Mucosa of rectum (tissue), 2 donors: Measurements from ENCODE around the gene CCDC17.

ENCODE experiments used
- H3K27ac ChIP-seq, 2 donors: one replicate each; pipeline ENCODE4 v1.7.0; 2013; ENCODE audit warnings: inconsistent platforms in 2 of 2, low read depth in 2 of 2, low read length in 2 of 2
- H3K27me3 ChIP-seq, 2 donors: one replicate each; pipeline ENCODE4 v1.7.0; 2013; ENCODE audit warnings: low read length in 2 of 2; ENCODE audit not compliant: control insufficient read depth in 2 of 2, insufficient read depth in 2 of 2
- H3K36me3 ChIP-seq, 2 donors: one replicate each; pipeline ENCODE4 v1.7.0; 2013; ENCODE audit warnings: low read length in 2 of 2; ENCODE audit not compliant: control insufficient read depth in 2 of 2, insufficient read depth in 2 of 2
- H3K4me1 ChIP-seq, 2 donors: one replicate each; pipeline ENCODE4 v1.7.0; 2013; ENCODE audit warnings: low read length in 2 of 2, mild to moderate bottlenecking in 1 of 2; ENCODE audit not compliant: control insufficient read depth in 2 of 2, insufficient read depth in 2 of 2
- H3K4me3 ChIP-seq, 2 donors: one replicate each; pipeline ENCODE4 v1.7.0; 2013; ENCODE audit warnings: low read length in 2 of 2
- H3K9ac ChIP-seq, 2 donors: one replicate each; pipeline ENCODE4 v1.7.0; 2013; ENCODE audit warnings: low read length in 2 of 2, low read depth in 1 of 2, mild to moderate bottlenecking in 1 of 2
- H3K9me3 ChIP-seq, 2 donors: one replicate each; pipeline ENCODE4 v1.7.0; 2013; ENCODE audit warnings: low read length in 2 of 2; ENCODE audit not compliant: control insufficient read depth in 2 of 2
- donor health status: healthy.
- donor health status: Normal muscosa, but diverticular disease.

CCDC17 gene

DNA sequence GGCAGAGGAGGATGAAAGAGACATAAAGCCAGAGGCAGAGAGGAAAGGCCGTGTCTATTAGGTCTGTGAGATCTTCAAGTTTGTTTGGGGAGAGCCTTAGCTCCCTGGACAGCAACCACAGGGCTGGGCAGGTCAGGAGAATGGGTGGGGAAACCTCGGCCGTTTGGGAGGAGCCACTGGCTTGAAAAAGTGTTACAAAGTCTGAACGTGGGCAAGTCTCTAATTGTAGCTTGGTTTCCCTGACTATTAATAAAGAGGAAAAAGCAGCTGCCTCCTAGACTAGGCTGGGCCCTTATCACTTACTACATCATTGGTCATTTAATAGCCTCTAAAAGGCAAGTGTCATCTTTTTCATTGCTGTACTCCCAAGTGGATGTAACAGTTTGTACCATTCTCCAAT lies at the start of gene CCDC17:
Gene CCDC17 (minus strand): TSS at position 83 of the 400 bp plus-strand sequence. CDS start 145 bp downstream, outside the sequence.
- Histone ChIP-seq H3K4me3 (no peak within 1 kb of the TSS), H3K27me3 (no peaks in the 10 kb centered on the region), H3K27ac (no peak within 1 kb of the TSS), H3K4me1 (peaks cover 0 to 5% of the 10 kb centered on the region in 2 donors), H3K9me3 (no peaks in the 10 kb centered on the region), H3K36me3 (peaks cover 29 to 59% of the 10 kb centered on the region in 2 donors), H3K9ac (no peak within 1 kb of the TSS)

DNA sequence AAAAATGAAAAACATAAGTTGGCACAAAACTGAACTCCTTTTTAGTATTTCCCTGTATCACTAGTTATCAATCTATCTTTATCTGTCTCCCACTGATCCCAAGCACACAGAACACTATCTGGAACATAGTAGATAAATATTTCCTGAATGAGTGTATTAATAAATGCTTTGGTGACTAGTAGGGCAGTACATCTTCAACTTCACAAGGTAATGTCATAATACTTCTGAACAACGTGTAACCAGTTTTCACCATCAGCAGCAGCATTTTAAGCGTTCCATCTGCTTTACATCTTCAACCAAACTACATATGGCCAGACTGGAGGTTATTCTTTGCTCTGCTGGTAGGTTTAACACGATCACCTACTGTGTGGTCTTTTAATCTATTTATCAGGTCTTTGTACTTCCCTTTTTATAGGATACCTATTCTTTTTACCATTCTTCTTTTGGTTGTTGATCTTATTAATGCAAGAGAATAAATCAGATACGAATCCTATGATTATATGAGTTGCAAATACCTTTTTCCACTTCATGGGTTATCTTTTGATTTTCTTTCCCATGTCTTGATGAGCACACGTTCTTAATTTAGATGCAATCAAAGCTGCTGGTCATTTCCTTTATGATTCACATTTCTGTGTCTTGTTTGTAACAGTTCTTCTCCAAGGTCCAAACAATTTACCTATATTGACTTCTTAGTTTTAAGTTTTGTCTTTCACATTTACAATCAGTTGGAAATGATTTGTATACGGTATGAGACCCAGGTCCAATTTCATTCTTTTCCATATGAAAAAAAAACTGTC lies 46.2 kb upstream of the CCDC17 start:
- Histone ChIP-seq H3K9me3 (no peaks in the 10 kb centered on the region), H3K36me3 (peaks cover 7% of the 10 kb centered on the region in 2 donors), H3K4me1 (peaks cover 3 to 12% of the 10 kb centered on the region in 2 donors), H3K9ac (no peak overlapping the region), H3K27ac (no peak overlapping the region), H3K27me3 (no peaks in the 10 kb centered on the region), H3K4me3 (no peak overlapping the region)

DNA sequence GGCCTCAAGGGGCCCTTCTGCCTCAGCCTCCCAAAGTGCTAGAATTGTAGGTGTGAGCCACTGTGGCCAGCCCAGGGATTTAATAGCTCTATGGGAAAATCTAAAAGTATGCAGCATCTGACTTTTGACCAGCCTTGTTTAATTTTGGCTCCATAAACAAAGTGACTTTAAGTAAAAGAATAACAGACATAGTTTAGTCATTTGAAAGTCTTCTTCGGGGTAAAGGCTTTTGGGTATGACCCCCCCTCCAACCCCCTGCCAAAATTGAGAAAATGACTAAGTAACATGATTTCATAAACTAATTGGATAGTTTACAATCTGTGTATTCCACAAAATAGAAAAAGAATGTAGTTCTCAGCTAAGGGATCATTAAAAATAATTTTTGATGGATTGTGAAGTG lies 45.5 kb upstream of the CCDC17 start:
- Histone ChIP-seq H3K27me3 (no peaks in the 10 kb centered on the region), H3K27ac (no peak overlapping the region), H3K9me3 (no peaks in the 10 kb centered on the region), H3K4me3 (no peak overlapping the region), H3K4me1 (peaks cover 3 to 6% of the 10 kb centered on the region in 2 donors), H3K9ac (no peak overlapping the region), H3K36me3 (peaks cover 4 to 7% of the 10 kb centered on the region in 2 donors)

DNA sequence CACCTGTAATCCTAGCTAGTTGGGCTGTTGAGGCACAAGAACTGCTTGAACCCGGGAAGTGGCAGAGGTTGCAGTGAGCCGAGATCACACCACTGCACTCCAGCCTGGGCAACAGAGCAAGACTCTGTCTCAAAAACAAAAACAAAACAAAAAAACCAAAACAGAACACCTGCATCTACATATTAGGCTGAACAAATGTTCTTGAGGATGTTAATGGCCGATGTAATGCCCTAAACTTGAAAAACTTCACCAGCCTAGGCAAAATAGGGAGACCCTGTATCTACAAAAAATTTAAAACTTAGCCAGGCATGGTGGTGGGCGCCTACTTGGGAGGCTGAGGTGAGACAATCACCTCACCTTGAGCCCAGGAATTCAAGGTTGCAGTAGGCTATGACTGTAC lies 44.7 kb upstream of the CCDC17 start:
- H3K27me3 ChIP-seq: no peaks in the 10 kb centered on the region
- peaks cover 3 to 7% of the 10 kb centered on the region in 2 donors for H3K36me3 ChIP-seq
- H3K9ac ChIP-seq: no peak overlapping the region
- no peak overlapping the region for H3K27ac ChIP-seq
- H3K4me3 ChIP-seq: no peak overlapping the region
- peaks cover 3 to 5% of the 10 kb centered on the region in 2 donors for H3K4me1 ChIP-seq
- no peaks in the 10 kb centered on the region for H3K9me3 ChIP-seq

DNA sequence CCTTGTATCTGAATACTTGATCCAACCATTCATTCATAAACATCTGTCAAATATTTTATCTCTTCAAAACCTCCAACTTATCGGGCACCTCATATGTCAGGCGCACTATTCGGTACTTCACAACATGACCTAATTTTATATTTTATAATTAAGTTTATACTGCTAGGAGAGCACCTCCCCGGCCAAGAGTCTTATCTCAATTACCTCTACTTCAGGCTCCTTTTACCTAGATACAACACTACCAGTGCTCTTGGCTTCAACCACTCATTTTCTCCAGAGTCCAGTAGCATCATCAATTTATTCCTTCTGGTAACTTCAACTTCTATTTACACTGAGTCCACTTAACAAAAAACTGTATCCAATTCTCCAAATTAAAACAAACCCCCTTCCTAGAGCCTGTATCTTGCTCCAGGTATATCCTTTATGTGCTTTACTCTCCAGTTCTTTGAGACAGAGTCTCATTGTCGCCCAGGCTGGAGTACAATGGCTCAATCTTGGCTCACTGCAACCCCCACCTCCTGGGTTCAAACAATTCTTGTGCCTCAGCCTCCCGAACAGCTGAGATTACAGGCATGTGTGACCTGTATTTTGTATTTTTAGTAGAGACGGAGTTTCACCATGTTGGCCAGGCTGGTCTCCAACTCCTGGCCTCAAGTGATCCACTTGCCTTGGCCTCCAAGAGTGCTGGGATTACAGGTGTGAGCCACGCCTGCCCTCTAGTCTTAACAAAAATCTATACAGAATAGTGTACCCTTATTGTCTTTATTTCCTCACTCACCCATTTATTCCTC lies 43.7 kb upstream of the CCDC17 start:
- peaks cover 3 to 5% of the 10 kb centered on the region in 2 donors for H3K4me1 ChIP-seq
- no peaks in the 10 kb centered on the region for H3K27me3 ChIP-seq
- H3K36me3 ChIP-seq: peaks cover 1 to 3% of the 10 kb centered on the region in 2 donors
- no peak overlapping the region for H3K4me3 ChIP-seq
- no peak overlapping the region for H3K9ac ChIP-seq
- H3K27ac ChIP-seq: no peak overlapping the region
- H3K9me3 ChIP-seq: no peaks in the 10 kb centered on the region

DNA sequence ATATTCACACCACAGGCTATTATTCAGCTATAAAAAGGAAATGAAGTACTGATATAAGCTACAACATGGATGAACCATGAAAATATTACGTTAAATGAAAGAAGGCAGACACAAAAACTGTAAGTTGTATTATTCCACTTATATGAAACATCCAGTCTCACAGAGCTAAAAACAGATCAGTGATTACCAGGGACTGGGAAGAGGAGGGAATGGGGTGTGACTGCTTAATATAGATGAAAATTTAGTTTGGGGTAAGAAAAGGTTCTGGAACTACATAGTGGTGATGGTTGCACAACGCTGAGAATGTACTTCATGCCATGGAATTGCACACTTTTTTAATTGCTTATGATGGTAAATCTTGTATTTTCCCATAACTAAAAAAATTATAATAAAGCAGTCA lies 43.0 kb upstream of the CCDC17 start:
- Histone ChIP-seq H3K27me3 (no peaks in the 10 kb centered on the region), H3K4me1 (peaks cover 3 to 5% of the 10 kb centered on the region in 2 donors), H3K4me3 (no peak overlapping the region), H3K36me3 (peaks cover 0 to 3% of the 10 kb centered on the region in 2 donors), H3K9me3 (no peaks in the 10 kb centered on the region), H3K9ac (no peak overlapping the region), H3K27ac (no peak overlapping the region)

DNA sequence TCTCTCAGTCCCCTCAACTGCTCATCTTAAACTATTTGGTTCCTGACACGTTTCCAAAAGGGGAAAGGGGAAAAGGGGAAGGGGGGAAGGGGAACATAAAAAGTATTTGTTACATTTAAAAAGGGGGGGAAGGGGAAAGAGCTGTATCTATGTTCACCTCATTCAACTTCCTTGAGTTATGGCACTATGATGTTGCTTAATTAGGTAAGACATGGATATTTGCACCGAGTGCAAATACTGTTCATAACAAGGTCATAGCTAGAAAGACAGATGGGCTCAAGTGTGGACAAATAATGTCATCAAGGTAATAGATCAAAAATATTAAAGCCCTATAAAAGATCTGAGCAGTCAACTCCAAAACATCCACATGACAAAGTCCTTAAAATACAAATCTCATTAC lies 36.5 kb upstream of the CCDC17 start:
- H3K9ac ChIP-seq: no peak overlapping the region
- H3K36me3 ChIP-seq: peaks cover 41 to 44% of the 10 kb centered on the region in 2 donors

DNA sequence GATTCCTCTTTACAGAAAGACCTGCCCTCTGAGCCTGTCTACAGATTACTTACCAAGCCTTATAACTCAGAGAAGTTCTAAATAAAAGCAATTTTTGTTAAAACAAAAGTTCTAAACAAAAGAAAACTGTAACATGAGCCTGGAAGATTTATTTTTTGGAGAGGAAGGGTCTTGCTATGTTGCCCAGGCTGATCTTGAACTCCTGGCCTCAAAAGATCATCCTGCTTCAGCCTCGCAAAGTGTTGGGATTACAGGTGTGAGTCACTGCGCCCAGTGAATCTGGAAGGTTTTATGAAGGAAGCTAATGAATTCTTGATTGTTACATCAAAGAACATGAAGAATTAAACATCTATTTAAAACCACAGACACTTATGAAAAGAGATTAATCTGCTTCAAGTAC lies 35.4 kb upstream of the CCDC17 start:
- Histone ChIP-seq H3K9me3 (no peaks in the 10 kb centered on the region), H3K27ac (no peak overlapping the region), H3K27me3 (no peaks in the 10 kb centered on the region), H3K4me1 (peaks cover 6 to 16% of the 10 kb centered on the region in 2 donors), H3K4me3 (no peak overlapping the region), H3K9ac (no peak overlapping the region), H3K36me3 (peaks cover 53 to 55% of the 10 kb centered on the region in 2 donors)

More for the DNA sequence above, 36.5 kb upstream of the CCDC17 start:
- Histone ChIP-seq H3K4me1 (peaks cover 6 to 16% of the 10 kb centered on the region in 2 donors), H3K9me3 (no peaks in the 10 kb centered on the region), H3K4me3 (no peak overlapping the region), H3K27me3 (no peaks in the 10 kb centered on the region), H3K27ac (no peak overlapping the region)

DNA sequence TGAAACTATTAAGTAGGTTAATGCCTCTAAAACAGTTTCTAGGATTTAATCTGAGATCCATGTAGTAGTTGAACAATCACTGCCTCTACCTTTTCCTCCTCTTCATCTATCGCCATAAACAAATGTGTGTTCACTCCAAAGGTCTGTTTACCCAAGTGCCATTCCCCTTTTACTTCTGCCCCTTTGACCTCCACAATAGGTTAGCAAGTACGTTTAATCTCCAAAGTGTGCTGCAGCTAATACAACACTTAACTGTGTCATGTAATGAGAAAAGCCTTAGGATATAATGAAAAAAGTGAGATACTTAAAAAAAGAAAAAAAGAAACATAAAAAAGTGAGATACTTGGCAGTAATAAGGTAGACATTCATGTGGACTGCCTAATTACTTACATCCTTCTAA lies 34.3 kb upstream of the CCDC17 start:
- Histone ChIP-seq H3K36me3 (peaks cover 60 to 62% of the 10 kb centered on the region in 2 donors), H3K9me3 (no peaks in the 10 kb centered on the region), H3K27ac (no peak overlapping the region), H3K27me3 (no peaks in the 10 kb centered on the region), H3K4me1 (peaks cover 6 to 16% of the 10 kb centered on the region in 2 donors), H3K9ac (no peak overlapping the region), H3K4me3 (no peak overlapping the region)

DNA sequence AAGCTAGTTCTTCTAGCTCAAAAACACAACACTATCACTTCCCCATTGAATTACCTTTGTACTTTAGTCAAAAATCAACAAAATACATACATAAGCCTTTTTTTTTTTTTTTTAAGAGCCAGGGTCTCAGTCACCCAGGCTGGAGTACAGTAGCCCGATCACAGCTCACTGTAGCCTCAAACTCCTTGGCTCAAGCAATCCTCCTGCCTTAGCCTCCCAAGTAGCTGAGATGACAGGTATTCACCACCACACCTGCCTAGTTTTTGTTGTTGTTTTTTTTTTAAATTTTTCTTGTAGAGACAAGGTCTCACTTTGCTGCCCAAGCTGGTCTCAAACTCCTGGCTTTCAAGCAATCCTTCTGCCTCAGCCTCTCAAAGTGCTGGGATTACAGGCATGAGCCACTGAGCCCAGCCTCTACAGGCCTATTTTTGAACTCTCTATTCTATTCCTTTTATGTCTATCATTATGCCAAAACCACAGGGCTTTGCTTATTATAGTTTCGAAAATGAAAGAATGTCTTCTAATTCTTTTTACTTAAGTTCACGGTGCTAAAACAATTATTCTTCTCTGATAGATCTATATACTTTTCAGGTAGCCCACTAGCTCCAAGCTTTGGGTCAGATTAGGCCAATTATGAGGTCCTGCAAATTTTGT lies 32.8 kb upstream of the CCDC17 start:
- Histone ChIP-seq H3K9me3 (no peaks in the 10 kb centered on the region), H3K27me3 (no peaks in the 10 kb centered on the region), H3K4me3 (no peak overlapping the region), H3K27ac (no peak overlapping the region), H3K9ac (no peak overlapping the region), H3K4me1 (peaks cover 6 to 16% of the 10 kb centered on the region in 2 donors), H3K36me3 (peaks cover 70 to 76% of the 10 kb centered on the region in 2 donors)
